ENCODE measurements around the gene KCNS1. TPM values are rescaled to one million over a fixed set of nuclear protein-coding genes. Genes with fewer than 3 reads are reported as not detected.
"Not testable (repeated sequence)": the region's sequence is repeated elsewhere in the genome, so short reads cannot be mapped to it uniquely, and the experiment has no call there.

KCNS1 gene, protein sequence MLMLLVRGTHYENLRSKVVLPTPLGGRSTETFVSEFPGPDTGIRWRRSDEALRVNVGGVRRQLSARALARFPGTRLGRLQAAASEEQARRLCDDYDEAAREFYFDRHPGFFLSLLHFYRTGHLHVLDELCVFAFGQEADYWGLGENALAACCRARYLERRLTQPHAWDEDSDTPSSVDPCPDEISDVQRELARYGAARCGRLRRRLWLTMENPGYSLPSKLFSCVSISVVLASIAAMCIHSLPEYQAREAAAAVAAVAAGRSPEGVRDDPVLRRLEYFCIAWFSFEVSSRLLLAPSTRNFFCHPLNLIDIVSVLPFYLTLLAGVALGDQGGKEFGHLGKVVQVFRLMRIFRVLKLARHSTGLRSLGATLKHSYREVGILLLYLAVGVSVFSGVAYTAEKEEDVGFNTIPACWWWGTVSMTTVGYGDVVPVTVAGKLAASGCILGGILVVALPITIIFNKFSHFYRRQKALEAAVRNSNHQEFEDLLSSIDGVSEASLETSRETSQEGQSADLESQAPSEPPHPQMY
- not detected in 2 replicates for total RNA-seq (2021)
- not detected for Bru-seq, nascent RNA
- BruChase-seq, experiment 1, labeled RNA remaining after a 2-hour chase, result not detected
- not detected for BruChase-seq, experiment 2, labeled RNA remaining after a 6-hour chase
- long read RNA-seq, result 0 reads

DNA sequence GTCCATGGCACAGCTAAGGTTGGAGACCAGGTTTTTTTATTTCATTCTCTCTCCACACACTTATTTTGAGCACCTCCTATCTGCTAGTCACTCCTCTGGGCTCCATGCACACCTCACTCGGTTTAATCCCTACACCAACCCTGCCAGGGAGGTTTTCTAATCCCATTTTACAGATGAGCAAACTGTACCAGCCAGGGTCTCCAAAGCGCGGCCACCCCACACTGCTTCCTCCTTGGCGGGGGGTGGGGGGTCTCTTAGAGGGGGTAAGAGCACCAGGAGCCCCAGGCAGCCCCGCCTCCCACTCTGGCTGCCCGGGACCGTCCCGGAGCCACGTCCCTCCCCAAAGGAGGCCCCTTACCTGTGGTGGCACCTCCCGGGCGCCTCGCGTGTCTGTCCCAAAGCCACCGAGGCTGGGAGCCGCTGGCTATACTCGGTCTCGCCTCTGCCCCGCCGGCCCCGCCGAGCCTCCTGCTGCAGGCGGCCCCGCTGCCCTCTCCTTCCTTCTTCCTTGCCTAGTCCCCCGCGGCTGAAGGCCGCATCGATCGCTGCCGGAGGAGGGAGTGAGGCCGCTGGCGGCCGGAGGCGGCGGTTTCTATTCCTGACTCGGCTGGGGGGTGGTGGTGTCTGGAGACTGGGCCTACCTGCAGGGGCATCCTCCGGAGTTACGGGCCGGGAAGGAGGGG lies at the start of gene KCNS1:
Gene KCNS1 (minus strand): TSS at position 565 of the 683 bp plus-strand sequence. CDS start 1,891 bp downstream, outside the sequence.
- no peaks in the 10 kb centered on the region for H3K4me1 ChIP-seq (ENCODE audit: insufficient read depth, low read length, poor library complexity, severe bottlenecking)
- no peak within 1 kb of the TSS for H3K27ac ChIP-seq (ENCODE audit: low read depth, low read length, poor library complexity, severe bottlenecking)
- TF ChIP-seq, protein P1, sequence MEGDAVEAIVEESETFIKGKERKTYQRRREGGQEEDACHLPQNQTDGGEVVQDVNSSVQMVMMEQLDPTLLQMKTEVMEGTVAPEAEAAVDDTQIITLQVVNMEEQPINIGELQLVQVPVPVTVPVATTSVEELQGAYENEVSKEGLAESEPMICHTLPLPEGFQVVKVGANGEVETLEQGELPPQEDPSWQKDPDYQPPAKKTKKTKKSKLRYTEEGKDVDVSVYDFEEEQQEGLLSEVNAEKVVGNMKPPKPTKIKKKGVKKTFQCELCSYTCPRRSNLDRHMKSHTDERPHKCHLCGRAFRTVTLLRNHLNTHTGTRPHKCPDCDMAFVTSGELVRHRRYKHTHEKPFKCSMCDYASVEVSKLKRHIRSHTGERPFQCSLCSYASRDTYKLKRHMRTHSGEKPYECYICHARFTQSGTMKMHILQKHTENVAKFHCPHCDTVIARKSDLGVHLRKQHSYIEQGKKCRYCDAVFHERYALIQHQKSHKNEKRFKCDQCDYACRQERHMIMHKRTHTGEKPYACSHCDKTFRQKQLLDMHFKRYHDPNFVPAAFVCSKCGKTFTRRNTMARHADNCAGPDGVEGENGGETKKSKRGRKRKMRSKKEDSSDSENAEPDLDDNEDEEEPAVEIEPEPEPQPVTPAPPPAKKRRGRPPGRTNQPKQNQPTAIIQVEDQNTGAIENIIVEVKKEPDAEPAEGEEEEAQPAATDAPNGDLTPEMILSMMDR (conservative IDR thresholded peaks at IDR 0.05; ENCODE audit: low read depth, low read length), result no peak
- TF ChIP-seq EZH2 (IDR thresholded peaks at IDR 0.05; ENCODE audit: borderline replicate concordance, low read depth, low read length, poor library complexity, severe bottlenecking), result no peak
- H3K27me3 ChIP-seq (replicated peaks; ENCODE audit: insufficient read depth, low read depth, low read length, poor library complexity), result no peaks in the 10 kb centered on the region
- CTCF ChIA-PET, result interaction anchor here (0.6 kb wide), 1 partner anchor 17 kb away, joined by 3 read pairs; no protein-coding TSS in a partner anchor
- no TSS peak for BruUV-seq (replicated peaks)
- H3K4me3 ChIP-seq (ENCODE audit: low read depth, low read length, poor library complexity, severe bottlenecking), result no peak within 1 kb of the TSS
- intact Hi-C loops (cut with micrococcal nuclease; ENCODE audit: unreplicated experiment), result no loop called here
- H3K36me3 ChIP-seq (ENCODE audit: insufficient read depth, low read length, poor library complexity, severe bottlenecking), result no peaks in the 10 kb centered on the region
- H3K9me3 ChIP-seq (ENCODE audit: low read depth, low read length, poor library complexity, severe bottlenecking), result no peaks in the 10 kb centered on the region
- POLR2A ChIA-PET (ENCODE audit: low non-redundant PET), result no interaction called here
- no peak for DNase-seq (ENCODE audit: low spot score)

DNA sequence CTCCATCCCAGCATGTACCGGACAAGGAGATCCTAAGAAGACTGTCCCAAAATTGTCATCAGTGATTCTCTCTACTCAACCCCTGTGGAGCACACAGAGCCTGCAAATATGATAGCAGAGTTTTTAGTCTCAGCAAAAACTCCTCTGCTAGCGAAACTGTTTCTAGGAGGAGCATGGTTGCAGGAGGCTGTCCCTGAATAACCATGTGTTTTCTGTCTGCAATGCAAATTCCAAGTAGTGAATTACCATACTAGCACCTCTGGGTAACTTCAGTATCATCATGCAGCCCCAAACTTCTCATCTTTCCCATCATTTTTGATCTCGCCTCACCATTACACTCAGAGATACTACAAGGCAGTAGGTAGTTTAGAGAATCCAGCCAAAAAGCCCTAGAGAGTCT lies 48.1 kb upstream of the KCNS1 start:
- no TSS peak for BruUV-seq (replicated peaks)
- Histone ChIP-seq H3K27me3 (replicated peaks; ENCODE audit: insufficient read depth, low read depth, low read length, poor library complexity) (peaks cover 25% of the 10 kb centered on the region), H3K27ac (ENCODE audit: low read depth, low read length, poor library complexity, severe bottlenecking) (no peak overlapping the region), H3K4me1 (ENCODE audit: insufficient read depth, low read length, poor library complexity, severe bottlenecking) (no peaks in the 10 kb centered on the region), H3K4me3 (ENCODE audit: low read depth, low read length, poor library complexity, severe bottlenecking) (no peak overlapping the region), H3K9me3 (ENCODE audit: low read depth, low read length, poor library complexity, severe bottlenecking) (no peaks in the 10 kb centered on the region), H3K36me3 (ENCODE audit: insufficient read depth, low read length, poor library complexity, severe bottlenecking) (no peaks in the 10 kb centered on the region)
- intact Hi-C loops (cut with micrococcal nuclease; ENCODE audit: unreplicated experiment), result no loop called here
- TF ChIP-seq, protein P1 (conservative IDR thresholded peaks at IDR 0.05; ENCODE audit: low read depth, low read length), result no peak
- TF ChIP-seq EZH2 (IDR thresholded peaks at IDR 0.05; ENCODE audit: borderline replicate concordance, low read depth, low read length, poor library complexity, severe bottlenecking), result no peak
- ChIA-PET POLR2A (ENCODE audit: low non-redundant PET) (no interaction called here), CTCF (no interaction called here)
- no peak for DNase-seq (ENCODE audit: low spot score)

DNA sequence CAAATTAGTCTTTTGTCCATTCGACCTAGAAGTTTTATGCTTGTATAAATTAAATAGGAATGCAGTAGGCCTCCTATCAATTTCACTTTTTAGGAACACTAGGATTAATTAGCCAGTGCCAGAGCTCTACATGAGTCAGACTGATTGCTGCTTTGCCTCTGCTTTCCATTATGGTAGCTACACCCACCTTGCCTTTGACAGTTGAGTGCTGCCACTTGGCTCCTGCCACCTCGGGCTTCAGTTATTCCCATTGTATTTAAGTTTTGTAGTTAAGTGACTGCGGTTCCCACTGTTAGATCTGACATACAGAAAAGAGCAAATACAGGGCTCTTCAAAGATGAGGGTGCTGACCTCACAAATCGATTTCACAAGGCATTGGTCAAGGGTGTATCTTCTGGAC lies 39.9 kb upstream of the KCNS1 start:
- no peak for DNase-seq (ENCODE audit: low spot score)
- no peak overlapping the region for H3K4me3 ChIP-seq (ENCODE audit: low read depth, low read length, poor library complexity, severe bottlenecking)
- no peak for TF ChIP-seq EZH2 (IDR thresholded peaks at IDR 0.05; ENCODE audit: borderline replicate concordance, low read depth, low read length, poor library complexity, severe bottlenecking)
- TF ChIP-seq, protein P1 (conservative IDR thresholded peaks at IDR 0.05; ENCODE audit: low read depth, low read length), result no peak
- no peaks in the 10 kb centered on the region for H3K9me3 ChIP-seq (ENCODE audit: low read depth, low read length, poor library complexity, severe bottlenecking)
- CTCF ChIA-PET, result no interaction called here
- H3K27ac ChIP-seq (ENCODE audit: low read depth, low read length, poor library complexity, severe bottlenecking), result no peak overlapping the region
- no peaks in the 10 kb centered on the region for H3K36me3 ChIP-seq (ENCODE audit: insufficient read depth, low read length, poor library complexity, severe bottlenecking)
- no peaks in the 10 kb centered on the region for H3K4me1 ChIP-seq (ENCODE audit: insufficient read depth, low read length, poor library complexity, severe bottlenecking)
- no TSS peak for BruUV-seq (replicated peaks)
- H3K27me3 ChIP-seq (replicated peaks; ENCODE audit: insufficient read depth, low read depth, low read length, poor library complexity), result peaks cover 20% of the 10 kb centered on the region
- POLR2A ChIA-PET (ENCODE audit: low non-redundant PET), result no interaction called here
- intact Hi-C loops (cut with micrococcal nuclease; ENCODE audit: unreplicated experiment), result no loop called here

DNA sequence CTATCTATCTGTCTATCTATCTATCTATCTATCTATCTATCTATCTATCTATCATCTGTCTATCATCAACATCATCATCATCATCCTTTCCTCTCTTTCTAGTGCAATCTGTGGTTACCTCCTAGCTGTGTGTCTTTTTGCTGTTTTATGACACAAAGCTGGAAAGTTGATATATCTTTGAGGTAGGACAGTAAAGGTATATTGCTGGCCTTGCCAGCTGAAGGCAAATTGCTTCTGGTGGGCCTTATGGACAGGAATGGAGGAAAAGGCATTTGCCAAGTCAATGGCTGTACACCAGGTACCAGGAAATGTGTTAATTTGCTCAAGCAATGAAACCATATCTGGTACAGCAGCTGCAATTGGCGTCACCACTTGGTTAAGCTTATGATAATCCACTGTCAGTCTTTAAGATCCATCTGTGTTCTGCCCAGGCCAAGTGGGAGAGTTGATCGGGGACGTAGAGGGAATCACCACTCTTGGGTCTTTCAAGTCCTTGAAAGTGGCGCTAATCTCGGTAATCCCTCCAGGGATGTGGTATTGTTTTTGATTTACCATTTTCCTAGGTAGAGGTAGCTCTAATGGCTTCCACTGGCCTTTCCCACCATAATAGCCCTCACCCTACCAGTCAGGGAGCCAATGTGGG lies 38.9 kb upstream of the KCNS1 start:
- DNase-seq (ENCODE audit: low spot score); H3K27ac ChIP-seq (ENCODE audit: low read depth, low read length, poor library complexity, severe bottlenecking); BruUV-seq (replicated peaks); H3K9me3 ChIP-seq (ENCODE audit: low read depth, low read length, poor library complexity, severe bottlenecking); H3K4me1 ChIP-seq (ENCODE audit: insufficient read depth, low read length, poor library complexity, severe bottlenecking); POLR2A ChIA-PET (ENCODE audit: low non-redundant PET); H3K4me3 ChIP-seq (ENCODE audit: low read depth, low read length, poor library complexity, severe bottlenecking); H3K36me3 ChIP-seq (ENCODE audit: insufficient read depth, low read length, poor library complexity, severe bottlenecking): not testable (repeated sequence)
- CTCF ChIA-PET, result interaction anchor here (0.6 to 1.9 kb wide), 4 partner anchors 90 to 154 kb away, joined by 3 to 13 read pairs (median 5); no protein-coding TSS in a partner anchor
- H3K27me3 ChIP-seq (replicated peaks; ENCODE audit: insufficient read depth, low read depth, low read length, poor library complexity), result peaks cover 13% of the 10 kb centered on the region
- intact Hi-C loops (cut with micrococcal nuclease; ENCODE audit: unreplicated experiment), result loop anchor here (2.0 kb wide), 2 partner anchors 89 to 153 kb away; no protein-coding TSS in a partner anchor
